ENCODE measurements around the gene DMBT1. TPM values are rescaled to one million over a fixed set of nuclear protein-coding genes. Genes with fewer than 3 reads are reported as not detected.
A peak's percentile ranks its signal among the peaks of the same experiment; 100 is the strongest.

DMBT1 gene
- polyA plus RNA-seq, 1 donor (not counting 4 experiments of a cell fraction or from before 2014, with no cell fraction given): 0.04 TPM

DNA sequence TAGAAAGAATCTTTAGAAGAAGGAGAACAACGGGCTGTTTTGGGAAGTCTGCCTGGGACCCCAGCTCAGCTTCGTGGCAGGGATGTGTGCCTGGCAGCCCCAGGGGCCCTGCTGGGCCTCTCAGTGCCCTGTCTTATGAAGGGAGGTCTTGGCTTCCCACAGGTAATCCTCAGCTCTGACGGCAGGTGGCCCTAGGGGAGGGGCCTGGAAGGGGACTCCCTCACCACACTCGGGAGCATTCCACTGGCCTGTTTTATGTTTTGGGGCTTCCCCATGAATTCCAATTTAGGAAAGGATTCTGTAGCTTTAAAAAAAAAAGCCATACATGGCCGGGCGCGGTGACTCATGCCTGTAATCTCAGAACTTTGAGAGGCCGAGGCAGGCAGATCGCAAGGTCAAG is 3.0 kb upstream of the DMBT1 start:
- no peak overlapping the region for H3K4me3 ChIP-seq (ENCODE audit: control insufficient read depth in 2 of 3, extremely low read depth in 1 of 3, insufficient read depth in 2 of 3, low read depth in 1 of 3, low read length in 3 of 3)
- dilution Hi-C loops (cut with MboI; ENCODE audit: extremely low pct_ligation_motif_present, low sequenced_read_pairs): no loop called here
- H3K27ac ChIP-seq (ENCODE audit: control insufficient read depth, insufficient read depth, low read length): no peak overlapping the region
- no peaks in the 10 kb centered on the region for H3K36me3 ChIP-seq (ENCODE audit: control insufficient read depth in 2 of 2, extremely low read depth in 1 of 2, insufficient read depth in 2 of 2, low read length in 2 of 2)
- no peak overlapping the region for H2AFZ ChIP-seq (ENCODE audit: control insufficient read depth, low read length)
- no peak for DNase-seq (ENCODE audit: low read depth, low spot score)
- no peaks in the 10 kb centered on the region for H4K20me1 ChIP-seq (ENCODE audit: control insufficient read depth, extremely low read depth, insufficient read depth, low read length)
- no peaks in the 10 kb centered on the region for H3K9me1 ChIP-seq (ENCODE audit: control insufficient read depth, extremely low read depth, insufficient read depth, low read length)
- H3K79me2 ChIP-seq (ENCODE audit: control insufficient read depth, insufficient read depth, low read length): no peaks in the 10 kb centered on the region
- no peaks in the 10 kb centered on the region for H3K9me3 ChIP-seq (ENCODE audit: control insufficient read depth, low read depth, low read length)
- TF ChIP-seq, protein P1, sequence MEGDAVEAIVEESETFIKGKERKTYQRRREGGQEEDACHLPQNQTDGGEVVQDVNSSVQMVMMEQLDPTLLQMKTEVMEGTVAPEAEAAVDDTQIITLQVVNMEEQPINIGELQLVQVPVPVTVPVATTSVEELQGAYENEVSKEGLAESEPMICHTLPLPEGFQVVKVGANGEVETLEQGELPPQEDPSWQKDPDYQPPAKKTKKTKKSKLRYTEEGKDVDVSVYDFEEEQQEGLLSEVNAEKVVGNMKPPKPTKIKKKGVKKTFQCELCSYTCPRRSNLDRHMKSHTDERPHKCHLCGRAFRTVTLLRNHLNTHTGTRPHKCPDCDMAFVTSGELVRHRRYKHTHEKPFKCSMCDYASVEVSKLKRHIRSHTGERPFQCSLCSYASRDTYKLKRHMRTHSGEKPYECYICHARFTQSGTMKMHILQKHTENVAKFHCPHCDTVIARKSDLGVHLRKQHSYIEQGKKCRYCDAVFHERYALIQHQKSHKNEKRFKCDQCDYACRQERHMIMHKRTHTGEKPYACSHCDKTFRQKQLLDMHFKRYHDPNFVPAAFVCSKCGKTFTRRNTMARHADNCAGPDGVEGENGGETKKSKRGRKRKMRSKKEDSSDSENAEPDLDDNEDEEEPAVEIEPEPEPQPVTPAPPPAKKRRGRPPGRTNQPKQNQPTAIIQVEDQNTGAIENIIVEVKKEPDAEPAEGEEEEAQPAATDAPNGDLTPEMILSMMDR (optimal IDR thresholded peaks at IDR 0.05 in 1 of 3, IDR thresholded peaks at IDR 0.05 in 1 of 3, conservative IDR thresholded peaks at IDR 0.05 in 1 of 3; ENCODE audit: extremely low read depth in 1 of 3, insufficient read depth in 2 of 3, low read length in 3 of 3): peak in 1 of 3 experiments; percentile 12
- no peak for TF ChIP-seq EZH2 (IDR thresholded peaks at IDR 0.05; ENCODE audit: low read length)
- no peak overlapping the region for H3K4me2 ChIP-seq (ENCODE audit: control insufficient read depth, extremely low read depth, insufficient read depth, low read depth, low read length)
- H3K9ac ChIP-seq (ENCODE audit: control insufficient read depth, extremely low read depth, insufficient read depth, low read length): no peak overlapping the region
- H3K4me1 ChIP-seq (ENCODE audit: control insufficient read depth, extremely low read depth, insufficient read depth, low read length): peaks cover 21% of the 10 kb centered on the region
- FAIRE-seq: no peak
- peaks cover 3% of the 10 kb centered on the region for H3K27me3 ChIP-seq (ENCODE audit: control insufficient read depth, extremely low read depth, insufficient read depth, low read length)

DNA sequence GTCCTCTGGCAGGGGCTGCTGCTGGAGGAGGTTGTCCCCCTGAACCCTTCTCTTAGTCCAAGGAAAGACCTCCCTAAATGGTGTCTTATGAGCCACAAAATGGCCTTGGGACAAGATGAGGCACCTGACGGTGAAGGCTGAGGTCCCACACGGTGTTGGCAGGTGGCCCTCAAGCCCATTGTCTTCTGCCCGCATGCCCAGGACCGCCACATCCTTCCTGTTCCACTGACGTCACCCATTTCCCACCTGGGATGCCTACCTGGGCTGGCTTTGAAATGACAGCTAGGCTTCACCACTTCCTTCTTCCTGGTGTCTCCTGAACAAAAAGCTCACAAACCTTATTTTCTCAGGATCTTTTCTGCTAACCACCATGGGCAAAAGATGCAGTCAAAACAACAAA is 2.1 kb upstream of the DMBT1 start:
- H3K9me1 ChIP-seq (ENCODE audit: control insufficient read depth, extremely low read depth, insufficient read depth, low read length): no peaks in the 10 kb centered on the region

More for the DNA sequence above, 2.1 kb upstream of the DMBT1 start:
- Histone ChIP-seq H4K20me1 (ENCODE audit: control insufficient read depth, extremely low read depth, insufficient read depth, low read length) (no peaks in the 10 kb centered on the region), H3K4me1 (ENCODE audit: control insufficient read depth, extremely low read depth, insufficient read depth, low read length) (peaks cover 21% of the 10 kb centered on the region), H3K27me3 (ENCODE audit: control insufficient read depth, extremely low read depth, insufficient read depth, low read length) (peaks cover 3% of the 10 kb centered on the region), H3K4me2 (ENCODE audit: control insufficient read depth, extremely low read depth, insufficient read depth, low read depth, low read length) (no peak overlapping the region), H3K4me3 (ENCODE audit: control insufficient read depth in 2 of 3, extremely low read depth in 1 of 3, insufficient read depth in 2 of 3, low read depth in 1 of 3, low read length in 3 of 3) (no peak overlapping the region), H3K9me3 (ENCODE audit: control insufficient read depth, low read depth, low read length) (no peaks in the 10 kb centered on the region), H3K9ac (ENCODE audit: control insufficient read depth, extremely low read depth, insufficient read depth, low read length) (no peak overlapping the region), H2AFZ (ENCODE audit: control insufficient read depth, low read length) (no peak overlapping the region), H3K27ac (ENCODE audit: control insufficient read depth, insufficient read depth, low read length) (no peak overlapping the region), H3K79me2 (ENCODE audit: control insufficient read depth, insufficient read depth, low read length) (no peaks in the 10 kb centered on the region), H3K36me3 (ENCODE audit: control insufficient read depth in 2 of 2, extremely low read depth in 1 of 2, insufficient read depth in 2 of 2, low read length in 2 of 2) (no peaks in the 10 kb centered on the region)
- FAIRE-seq (no peak), DNase-seq (ENCODE audit: low read depth, low spot score) (no peak)
- TF ChIP-seq, protein P1 (optimal IDR thresholded peaks at IDR 0.05 in 1 of 3, IDR thresholded peaks at IDR 0.05 in 1 of 3, conservative IDR thresholded peaks at IDR 0.05 in 1 of 3; ENCODE audit: extremely low read depth in 1 of 3, insufficient read depth in 2 of 3, low read length in 3 of 3): no peak
- no peak for TF ChIP-seq EZH2 (IDR thresholded peaks at IDR 0.05; ENCODE audit: low read length)
- dilution Hi-C loops (cut with MboI; ENCODE audit: extremely low pct_ligation_motif_present, low sequenced_read_pairs): no loop called here

Measured in keratinocyte (primary cell).